ENCODE data around the gene KRTAP12-3. TPM values are rescaled to one million over a fixed set of nuclear protein-coding genes. Genes with fewer than 3 reads are reported as not detected.
"Not testable (repeated sequence)": the region's sequence is repeated elsewhere in the genome, so short reads cannot be mapped to it uniquely, and the experiment has no call there.

KRTAP12-3 gene
- not detected for polyA plus RNA-seq (2013, experiment 1 of 2)
- not detected for polyA plus RNA-seq (2013, experiment 2 of 2)

GRCh38 chr21:44657635-44658540 is at the start of gene KRTAP12-3:
Gene KRTAP12-3, plus strand, starts transcription at chr21:44657932. Its CDS starts 48 bp downstream, at chr21:44657980.
- Histone ChIP-seq H3K36me3 (ENCODE audit: insufficient read depth, low read length) (no peaks in the 10 kb centered on the region), H3K27ac (ENCODE audit: low read depth, low read length) (no peak within 1 kb of the TSS), H3K27me3 (ENCODE audit: insufficient read depth, low read length) (no peaks in the 10 kb centered on the region), H3K9ac (ENCODE audit: low read depth, low read length) (no peak within 1 kb of the TSS), H3K4me1 (ENCODE audit: insufficient read depth, low read length) (peaks cover 25% of the 10 kb centered on the region), H3K4me3 (ENCODE audit: low read length) (no peak within 1 kb of the TSS), H3K9me3 (ENCODE audit: insufficient read depth, low read depth, low read length) (no peaks in the 10 kb centered on the region)
- WGBS = 94% methylated on average over 26 of the region's 26 CpGs

- Histone ChIP-seq H3K9me3 (ENCODE audit: insufficient read depth, low read depth, low read length) (peaks cover 17% of the 10 kb centered on the region), H3K4me1 (ENCODE audit: insufficient read depth, low read length) (no peaks in the 10 kb centered on the region), H3K36me3 (ENCODE audit: insufficient read depth, low read length) (no peaks in the 10 kb centered on the region), H3K4me3 (ENCODE audit: low read length) (no peak overlapping the region), H3K27me3 (ENCODE audit: insufficient read depth, low read length) (no peaks in the 10 kb centered on the region), H3K9ac (ENCODE audit: low read depth, low read length) (no peak overlapping the region), H3K27ac (ENCODE audit: low read depth, low read length) (no peak overlapping the region)
These were observed 48.5 kb upstream of the KRTAP12-3 start for GRCh38 chr21:44609193-44609592.

- H3K36me3 ChIP-seq (ENCODE audit: insufficient read depth, low read length); H3K27me3 ChIP-seq (ENCODE audit: insufficient read depth, low read length); H3K27ac ChIP-seq (ENCODE audit: low read depth, low read length); H3K9ac ChIP-seq (ENCODE audit: low read depth, low read length); H3K4me1 ChIP-seq (ENCODE audit: insufficient read depth, low read length); H3K4me3 ChIP-seq (ENCODE audit: low read length): not testable (repeated sequence)
- WGBS = 94% methylated on average over 7 of the region's 7 CpGs
- H3K9me3 ChIP-seq (ENCODE audit: insufficient read depth, low read depth, low read length) = peaks cover 17% of the 10 kb centered on the region
These were observed 47.4 kb upstream of the KRTAP12-3 start for GRCh38 chr21:44610157-44610843.

GRCh38 chr21:44611551-44611950 is 46.2 kb upstream of the KRTAP12-3 start:
- Histone ChIP-seq H3K36me3 (ENCODE audit: insufficient read depth, low read length) (no peaks in the 10 kb centered on the region), H3K9me3 (ENCODE audit: insufficient read depth, low read depth, low read length) (peaks cover 15% of the 10 kb centered on the region), H3K27ac (ENCODE audit: low read depth, low read length) (no peak overlapping the region), H3K27me3 (ENCODE audit: insufficient read depth, low read length) (no peaks in the 10 kb centered on the region), H3K9ac (ENCODE audit: low read depth, low read length) (no peak overlapping the region), H3K4me3 (ENCODE audit: low read length) (no peak overlapping the region), H3K4me1 (ENCODE audit: insufficient read depth, low read length) (no peaks in the 10 kb centered on the region)
- 83% methylated on average over 4 of the region's 4 CpGs for WGBS

GRCh38 chr21:44612029-44612486 is 45.7 kb upstream of the KRTAP12-3 start, which contains the start of gene KRTAP10-8:
Gene KRTAP10-8, plus strand, starts transcription at chr21:44612079. Its CDS starts 22 bp downstream, at chr21:44612101.
- no peak within 1 kb of the TSS for H3K4me3 ChIP-seq (ENCODE audit: low read length)
- H3K9me3 ChIP-seq (ENCODE audit: insufficient read depth, low read depth, low read length) = peaks cover 14% of the 10 kb centered on the region
- H3K27me3 ChIP-seq (ENCODE audit: insufficient read depth, low read length) = no peaks in the 10 kb centered on the region
- no peak within 1 kb of the TSS for H3K9ac ChIP-seq (ENCODE audit: low read depth, low read length)
- no peaks in the 10 kb centered on the region for H3K4me1 ChIP-seq (ENCODE audit: insufficient read depth, low read length)
- no peak within 1 kb of the TSS for H3K27ac ChIP-seq (ENCODE audit: low read depth, low read length)
- H3K36me3 ChIP-seq (ENCODE audit: insufficient read depth, low read length) = no peaks in the 10 kb centered on the region
- WGBS = 90% methylated on average over 8 of the region's 8 CpGs

- no peaks in the 10 kb centered on the region for H3K4me1 ChIP-seq (ENCODE audit: insufficient read depth, low read length)
- peaks cover 14% of the 10 kb centered on the region for H3K9me3 ChIP-seq (ENCODE audit: insufficient read depth, low read depth, low read length)
- 91% methylated on average over 13 of the region's 13 CpGs for WGBS
- H3K36me3 ChIP-seq (ENCODE audit: insufficient read depth, low read length) = no peaks in the 10 kb centered on the region
- no peak overlapping the region for H3K4me3 ChIP-seq (ENCODE audit: low read length)
- no peak overlapping the region for H3K27ac ChIP-seq (ENCODE audit: low read depth, low read length)
- no peaks in the 10 kb centered on the region for H3K27me3 ChIP-seq (ENCODE audit: insufficient read depth, low read length)
- H3K9ac ChIP-seq (ENCODE audit: low read depth, low read length) = no peak overlapping the region
These were observed 45.0 kb upstream of the KRTAP12-3 start for GRCh38 chr21:44612669-44613229.

- H3K27me3 ChIP-seq (ENCODE audit: insufficient read depth, low read length) = no peaks in the 10 kb centered on the region
- no peak overlapping the region for H3K27ac ChIP-seq (ENCODE audit: low read depth, low read length)
- 94% methylated on average over 26 of the region's 26 CpGs for WGBS
- peaks cover 14% of the 10 kb centered on the region for H3K9me3 ChIP-seq (ENCODE audit: insufficient read depth, low read depth, low read length)
- H3K4me1 ChIP-seq (ENCODE audit: insufficient read depth, low read length) = no peaks in the 10 kb centered on the region
- H3K4me3 ChIP-seq (ENCODE audit: low read length) = no peak overlapping the region
- H3K36me3 ChIP-seq (ENCODE audit: insufficient read depth, low read length) = no peaks in the 10 kb centered on the region
- no peak overlapping the region for H3K9ac ChIP-seq (ENCODE audit: low read depth, low read length)
These were observed 44.2 kb upstream of the KRTAP12-3 start for GRCh38 chr21:44613386-44614155.

- Histone ChIP-seq H3K9me3 (ENCODE audit: insufficient read depth, low read depth, low read length) (peaks cover 18% of the 10 kb centered on the region), H3K36me3 (ENCODE audit: insufficient read depth, low read length) (no peaks in the 10 kb centered on the region), H3K4me1 (ENCODE audit: insufficient read depth, low read length) (no peaks in the 10 kb centered on the region), H3K27ac (ENCODE audit: low read depth, low read length) (no peak overlapping the region), H3K9ac (ENCODE audit: low read depth, low read length) (no peak overlapping the region), H3K4me3 (ENCODE audit: low read length) (no peak overlapping the region), H3K27me3 (ENCODE audit: insufficient read depth, low read length) (no peaks in the 10 kb centered on the region)
- WGBS = 92% methylated on average over 20 of the region's 20 CpGs
These were observed 43.5 kb upstream of the KRTAP12-3 start for GRCh38 chr21:44614161-44614631.

GRCh38 chr21:44614961-44615391 is 42.8 kb upstream of the KRTAP12-3 start:
- no peaks in the 10 kb centered on the region for H3K27me3 ChIP-seq (ENCODE audit: insufficient read depth, low read length)
- H3K9ac ChIP-seq (ENCODE audit: low read depth, low read length) = no peak overlapping the region
- WGBS = 94% methylated on average over 28 of the region's 28 CpGs
- no peak overlapping the region for H3K4me3 ChIP-seq (ENCODE audit: low read length)
- H3K27ac ChIP-seq (ENCODE audit: low read depth, low read length) = no peak overlapping the region
- H3K4me1 ChIP-seq (ENCODE audit: insufficient read depth, low read length) = no peaks in the 10 kb centered on the region
- no peaks in the 10 kb centered on the region for H3K36me3 ChIP-seq (ENCODE audit: insufficient read depth, low read length)
- peaks cover 20% of the 10 kb centered on the region for H3K9me3 ChIP-seq (ENCODE audit: insufficient read depth, low read depth, low read length)

- Histone ChIP-seq H3K36me3 (ENCODE audit: insufficient read depth, low read length) (no peaks in the 10 kb centered on the region), H3K27me3 (ENCODE audit: insufficient read depth, low read length) (no peaks in the 10 kb centered on the region), H3K4me3 (ENCODE audit: low read length) (no peak overlapping the region), H3K9me3 (ENCODE audit: insufficient read depth, low read depth, low read length) (peaks cover 25% of the 10 kb centered on the region), H3K4me1 (ENCODE audit: insufficient read depth, low read length) (no peaks in the 10 kb centered on the region), H3K27ac (ENCODE audit: low read depth, low read length) (no peak overlapping the region), H3K9ac (ENCODE audit: low read depth, low read length) (no peak overlapping the region)
- 90% methylated on average over 7 of the region's 8 CpGs for whole genome bisulfite sequencing
These were observed 42.3 kb upstream of the KRTAP12-3 start for GRCh38 chr21:44615466-44615865.

Data from HUES64 (cell line).